Right renal cortex interstitium (tissue), 3 donors: ENCODE results near the gene MFN1. TPM values are rescaled to one million over a fixed set of nuclear protein-coding genes. Genes with fewer than 3 reads are reported as not detected.
"Not testable (repeated sequence)": the region's sequence is repeated elsewhere in the genome, so short reads cannot be mapped to it uniquely, and the experiment has no call there.

ENCODE experiments used
- DNase-seq, 3 donors: peaks; one replicate each; pipeline ENCODE4 v3.0.0-alpha.2; 2013; ENCODE audit warnings: low read depth in 3 of 3, low spot score in 2 of 3
- polyA plus RNA-seq, 3 donors: library from polyadenylated mRNA; unstranded; fragments of 120-200 nt; gene quantifications; one replicate each; pipeline ENCODE4 v1.2.1, GENCODE V29; 2013; ENCODE audit not compliant: insufficient read length in 3 of 3

Gene MFN1
- polyA plus RNA-seq = 10 to 100 TPM; 63.1 to 78.1 (median 77.3) TPM

DNA sequence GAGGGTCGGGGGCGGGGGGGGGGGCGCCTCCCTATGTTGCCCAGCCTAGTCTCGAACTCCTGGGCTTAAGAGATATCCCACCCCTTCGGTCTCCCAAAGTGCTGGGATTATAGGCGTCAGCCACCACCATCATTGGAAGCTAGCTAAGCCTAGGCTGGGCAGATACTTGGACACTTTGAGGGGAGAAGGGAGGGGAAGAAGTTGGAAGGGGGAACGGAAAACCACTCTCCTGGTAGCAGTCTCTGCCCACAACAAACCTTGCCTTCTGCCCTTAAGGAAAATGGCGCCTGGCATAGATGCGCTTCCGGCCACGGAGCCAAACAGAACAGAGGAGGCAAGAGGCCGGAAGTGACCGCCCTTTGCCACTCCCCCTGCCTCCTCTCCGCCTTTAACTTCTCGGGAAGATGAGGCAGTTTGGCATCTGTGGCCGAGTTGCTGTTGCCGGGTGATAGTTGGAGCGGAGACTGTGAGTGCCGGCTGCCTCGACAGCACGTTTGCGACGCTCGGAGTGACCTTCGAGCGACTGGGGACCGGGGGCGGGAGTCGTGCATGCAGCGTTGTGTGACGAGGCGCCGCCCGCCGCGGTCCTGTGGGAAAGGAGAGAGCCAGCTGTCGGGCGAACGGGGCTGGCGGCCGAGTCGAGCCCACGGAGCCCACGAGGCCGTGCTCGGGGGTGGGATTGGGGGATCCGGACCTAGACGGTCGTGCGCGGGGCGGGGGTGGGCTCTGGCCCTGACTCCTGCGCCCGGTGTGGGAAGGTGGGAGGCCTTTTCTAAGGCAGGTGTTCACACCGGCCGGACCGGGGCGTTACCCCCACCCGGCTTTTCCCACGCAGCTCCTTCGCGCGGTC, at the start of gene MFN1:
Gene MFN1, plus strand, starts transcription at position 365 of the 850 bp plus-strand sequence. CDS start 1,143 bp downstream, outside the sequence.
- DNase-seq = peak; percentile 93 to 94 (median 94)

DNA sequence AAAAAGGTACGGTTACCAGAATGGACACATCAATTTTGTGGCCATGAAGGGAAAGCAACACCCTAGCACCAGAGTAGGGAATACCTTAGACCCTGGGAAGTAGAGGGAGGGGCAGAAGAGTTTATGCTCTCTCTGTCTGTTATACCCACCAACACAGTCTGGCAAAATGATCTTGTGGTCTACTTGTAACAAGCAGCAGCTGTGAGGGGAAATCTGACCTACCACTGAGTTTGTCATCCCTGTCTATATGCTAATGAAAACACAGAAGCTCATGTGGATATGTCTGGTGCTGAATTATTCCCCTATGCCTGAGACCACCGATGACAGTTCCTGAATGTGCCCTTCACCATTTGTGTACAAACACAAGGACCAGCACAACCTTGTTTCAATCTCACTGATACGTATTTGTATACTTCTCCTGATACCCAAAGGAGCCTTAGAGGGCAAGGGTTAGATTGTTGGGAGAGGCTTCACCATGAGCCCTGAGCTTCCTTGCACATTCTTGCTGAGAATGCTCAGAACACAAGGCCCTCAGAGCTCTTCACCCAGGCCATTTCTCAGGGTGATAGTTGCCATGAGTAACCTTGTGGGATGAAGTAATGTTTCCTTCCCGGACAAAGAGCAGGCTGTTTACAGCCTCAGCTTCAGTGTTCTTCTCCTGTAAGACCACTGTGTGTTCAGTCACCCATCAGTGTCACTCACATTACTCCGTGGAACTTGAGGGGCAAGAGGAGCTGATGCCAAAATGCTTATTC, 49.4 kb upstream of the MFN1 start:
- DNase-seq = no peak

DNA sequence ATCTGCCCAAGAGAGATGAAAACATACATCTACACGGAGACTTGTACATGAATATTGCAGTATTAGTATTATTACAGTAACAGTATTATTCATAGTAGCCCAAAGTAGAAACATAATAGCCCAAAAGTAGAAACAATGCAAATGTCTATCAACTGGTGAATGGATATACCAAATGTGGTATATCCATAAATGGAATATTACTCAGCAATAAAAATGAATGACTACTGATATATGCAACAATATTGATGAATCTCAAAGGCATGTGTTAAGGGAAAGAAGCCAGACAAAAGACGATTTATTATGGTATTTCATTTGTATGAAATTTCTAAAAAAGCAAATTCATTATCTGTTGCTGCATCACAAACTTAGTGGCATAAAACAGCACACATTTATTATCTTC, 48.2 kb upstream of the MFN1 start:
- DNase-seq = no peak

DNA sequence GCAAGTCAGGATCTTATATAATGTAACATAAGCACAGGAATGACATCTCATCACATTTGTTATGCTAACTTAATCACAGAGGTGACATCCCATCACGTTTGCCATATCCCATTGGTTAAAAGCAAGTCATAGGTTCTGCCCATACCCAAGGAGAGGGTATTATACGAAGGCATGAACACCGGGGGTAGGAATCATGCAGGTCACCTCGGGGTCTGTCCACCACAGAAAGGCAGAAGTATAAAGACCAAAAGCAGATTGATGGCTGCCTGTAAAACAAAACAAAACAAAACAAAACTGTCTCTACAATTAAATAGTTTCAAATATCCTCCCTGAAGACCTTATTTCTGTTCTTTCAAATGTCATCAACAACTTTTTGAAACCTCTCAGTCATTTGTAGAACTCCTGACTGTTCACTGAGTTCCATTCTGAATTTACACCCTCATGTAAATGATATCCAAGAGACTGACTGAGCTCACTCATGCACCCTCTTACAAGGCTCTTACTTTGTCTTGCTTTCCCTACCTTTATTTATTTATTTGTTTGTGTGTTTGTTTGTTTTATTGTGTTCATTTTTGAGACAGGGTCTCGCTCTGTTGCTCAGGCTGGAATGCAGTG, 47.4 kb upstream of the MFN1 start:
- DNase-seq = no peak

DNA sequence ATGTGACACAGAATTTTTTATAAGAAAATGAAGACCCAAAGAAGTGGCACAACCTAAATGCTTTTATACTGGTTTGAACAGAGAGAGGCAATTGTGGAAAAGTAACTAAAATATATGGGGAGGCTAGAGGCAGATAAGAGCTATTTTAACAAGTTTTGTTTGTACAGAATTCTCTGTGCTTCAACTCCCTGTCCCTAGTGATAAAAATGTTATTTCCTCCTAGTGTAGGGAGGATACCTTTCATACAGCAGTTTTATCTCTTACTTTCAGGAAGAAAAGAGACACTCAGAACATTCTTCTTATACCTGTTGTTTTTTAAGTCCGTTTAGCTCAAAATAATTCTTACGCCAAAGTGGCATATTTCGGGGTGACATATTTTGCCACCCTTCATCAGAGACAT, 45.9 kb upstream of the MFN1 start:
- no peak for DNase-seq

DNA sequence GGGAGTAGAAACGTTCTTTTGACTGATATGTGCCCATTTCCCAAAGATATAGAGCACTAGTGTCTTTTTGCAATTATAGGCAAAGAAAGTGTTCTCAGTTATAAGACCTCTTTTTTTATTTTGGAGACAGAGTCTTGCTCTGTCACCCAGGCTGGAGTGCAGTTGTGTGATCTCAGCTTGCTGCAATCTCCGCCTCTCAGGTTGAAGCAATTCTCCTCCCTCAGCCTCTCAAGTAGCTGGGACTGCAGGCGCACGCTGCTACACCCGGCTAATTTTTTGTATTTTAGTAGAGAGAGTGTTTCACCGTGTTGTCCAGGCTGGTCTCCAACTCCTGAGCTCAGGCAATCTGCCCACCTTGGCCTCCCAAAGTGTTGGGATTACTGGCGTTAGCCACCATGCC, 45.4 kb upstream of the MFN1 start:
- DNase-seq = no peak

DNA sequence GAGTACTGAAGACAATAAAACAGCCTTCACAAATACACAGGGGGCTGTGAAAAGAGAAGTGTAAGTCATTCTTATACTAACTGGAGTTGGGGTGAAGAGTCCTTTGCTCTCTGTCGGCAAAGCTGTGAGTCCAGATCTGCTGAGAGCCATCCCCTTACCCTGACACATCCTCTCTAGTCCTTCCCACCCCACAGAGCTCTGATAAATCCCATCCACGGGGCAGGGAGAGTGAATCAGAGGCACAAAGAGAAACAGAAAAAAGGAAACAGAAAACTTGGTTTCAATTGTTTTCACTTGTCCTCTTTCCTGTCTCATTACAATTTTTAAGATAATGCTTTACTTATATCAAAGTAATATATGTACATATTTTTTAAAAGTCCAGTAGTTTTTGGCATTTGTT, 42.9 kb upstream of the MFN1 start:
- no peak for DNase-seq

DNA sequence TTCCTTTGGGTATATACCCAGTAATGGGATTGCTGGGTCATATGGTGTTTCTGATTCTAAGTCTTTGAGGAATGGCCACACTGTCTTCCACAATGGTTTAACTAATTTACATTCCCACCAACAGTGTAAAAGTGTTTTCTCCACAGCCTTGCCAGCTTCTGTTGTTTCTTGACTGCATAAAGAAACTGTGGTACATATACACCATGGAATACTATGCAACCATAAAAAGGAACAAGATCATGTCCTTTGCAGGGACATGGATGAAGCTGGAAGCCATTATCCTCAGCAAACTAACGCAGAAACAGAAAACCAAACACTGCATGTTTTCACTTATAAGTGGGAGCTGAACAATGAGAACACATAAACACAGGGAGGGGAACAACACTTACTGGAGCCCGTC, 40.1 kb upstream of the MFN1 start:
- DNase-seq = not testable (repeated sequence)

DNA sequence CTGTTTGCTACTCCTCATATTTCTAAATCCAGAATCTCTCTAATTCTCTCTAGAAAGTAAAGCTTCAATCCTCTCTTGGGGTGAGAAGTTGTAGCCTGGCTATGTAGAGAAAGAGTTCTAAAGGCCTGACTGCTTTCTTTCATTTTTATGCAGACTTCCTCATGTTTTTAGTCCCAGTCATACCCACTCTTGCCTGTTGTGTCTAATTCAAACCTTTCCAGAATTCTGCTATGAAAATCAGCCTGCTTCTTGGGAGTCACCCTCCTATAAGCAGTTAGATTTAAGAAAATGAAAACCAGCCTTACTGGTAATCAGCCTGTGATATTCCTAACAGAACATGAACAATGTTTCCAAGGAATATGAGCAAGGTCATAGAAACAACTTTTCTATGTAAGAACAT, 39.5 kb upstream of the MFN1 start:
- no peak for DNase-seq

DNA sequence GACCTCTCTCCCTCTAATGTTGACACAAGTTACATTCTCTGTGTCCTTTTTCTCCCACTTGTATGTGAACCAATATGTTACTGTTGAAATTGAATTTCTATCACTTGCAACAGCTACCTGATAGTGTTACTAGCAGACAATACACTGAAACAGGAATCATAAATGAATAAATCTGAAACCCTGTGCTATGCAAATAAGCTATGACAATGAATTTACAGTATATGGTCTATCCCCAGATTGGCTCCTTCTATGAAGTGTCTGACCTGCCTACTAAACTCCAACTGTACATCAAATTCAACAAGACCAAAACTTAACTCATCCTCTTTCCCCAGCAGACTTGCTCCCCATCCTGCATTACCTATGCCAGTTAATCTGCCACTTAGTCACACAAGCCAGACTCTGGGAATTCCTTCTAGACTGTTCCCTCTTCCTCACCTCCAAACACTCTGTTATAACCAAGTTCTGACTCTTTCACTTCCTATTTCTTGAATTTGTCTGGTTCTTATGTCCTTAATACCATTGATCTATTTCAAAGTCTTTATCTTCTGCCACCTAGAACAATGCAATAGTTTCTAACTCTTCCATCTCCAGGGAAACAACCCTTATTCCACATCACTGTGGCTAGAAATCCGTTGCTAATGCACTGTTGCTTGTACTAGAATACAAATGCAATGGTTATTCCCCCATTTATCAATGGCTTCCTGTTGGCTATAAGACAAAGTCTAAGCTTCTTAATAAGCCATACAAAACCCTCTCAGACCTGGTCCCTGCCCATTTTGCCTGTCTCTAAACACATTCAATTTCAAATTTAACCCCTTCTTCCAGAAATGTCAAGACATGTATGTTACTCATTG, 38.1 kb upstream of the MFN1 start:
- no peak for DNase-seq

DNA sequence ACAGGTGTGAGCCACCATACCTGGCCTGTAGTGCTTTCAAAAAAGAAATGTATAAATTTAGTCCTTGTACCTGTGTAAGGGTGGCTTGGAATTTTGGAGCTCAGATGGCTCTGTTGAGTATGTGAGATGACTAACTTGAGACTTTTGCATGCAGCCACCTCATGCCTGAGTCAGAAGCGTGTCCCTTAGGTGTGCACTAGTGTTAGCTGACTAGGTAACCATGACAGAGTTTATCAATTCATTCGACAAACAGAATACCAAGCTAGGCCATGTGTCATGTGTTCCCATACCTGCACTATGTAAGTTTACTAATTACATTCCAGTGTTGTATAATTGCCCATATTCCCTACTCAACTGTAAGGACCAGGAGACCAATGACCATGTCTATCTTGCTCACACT, 28.6 kb upstream of the MFN1 start:
- DNase-seq = no peak

DNA sequence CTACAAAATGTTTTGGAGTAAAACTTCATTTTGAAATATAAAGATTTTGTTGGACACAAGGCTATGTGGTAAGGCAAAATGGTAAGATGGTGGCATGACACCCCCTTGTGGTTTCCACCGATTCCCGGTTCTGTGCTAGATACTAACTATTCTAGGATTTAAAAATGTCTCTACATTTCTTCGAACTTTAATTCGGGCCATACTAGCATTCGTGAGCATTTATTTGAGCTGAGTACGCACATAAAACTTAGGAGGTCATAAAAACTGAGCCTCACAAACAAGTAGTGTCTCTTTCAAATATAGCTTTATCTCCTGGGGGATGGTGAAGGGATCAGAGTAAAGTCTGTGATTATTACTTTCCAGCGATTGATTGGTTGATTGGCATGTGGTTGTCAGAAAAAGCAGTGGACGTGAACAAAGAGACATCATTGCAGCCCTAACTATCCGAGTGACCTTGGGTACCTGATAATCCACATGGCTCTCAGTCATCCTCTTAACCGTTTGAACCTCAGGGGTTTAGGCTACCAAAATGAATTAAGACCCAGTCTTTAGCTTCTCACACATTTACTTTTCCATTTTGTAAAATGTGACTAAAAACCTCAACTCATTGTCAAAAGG, 25.7 kb upstream of the MFN1 start:
- no peak for DNase-seq

DNA sequence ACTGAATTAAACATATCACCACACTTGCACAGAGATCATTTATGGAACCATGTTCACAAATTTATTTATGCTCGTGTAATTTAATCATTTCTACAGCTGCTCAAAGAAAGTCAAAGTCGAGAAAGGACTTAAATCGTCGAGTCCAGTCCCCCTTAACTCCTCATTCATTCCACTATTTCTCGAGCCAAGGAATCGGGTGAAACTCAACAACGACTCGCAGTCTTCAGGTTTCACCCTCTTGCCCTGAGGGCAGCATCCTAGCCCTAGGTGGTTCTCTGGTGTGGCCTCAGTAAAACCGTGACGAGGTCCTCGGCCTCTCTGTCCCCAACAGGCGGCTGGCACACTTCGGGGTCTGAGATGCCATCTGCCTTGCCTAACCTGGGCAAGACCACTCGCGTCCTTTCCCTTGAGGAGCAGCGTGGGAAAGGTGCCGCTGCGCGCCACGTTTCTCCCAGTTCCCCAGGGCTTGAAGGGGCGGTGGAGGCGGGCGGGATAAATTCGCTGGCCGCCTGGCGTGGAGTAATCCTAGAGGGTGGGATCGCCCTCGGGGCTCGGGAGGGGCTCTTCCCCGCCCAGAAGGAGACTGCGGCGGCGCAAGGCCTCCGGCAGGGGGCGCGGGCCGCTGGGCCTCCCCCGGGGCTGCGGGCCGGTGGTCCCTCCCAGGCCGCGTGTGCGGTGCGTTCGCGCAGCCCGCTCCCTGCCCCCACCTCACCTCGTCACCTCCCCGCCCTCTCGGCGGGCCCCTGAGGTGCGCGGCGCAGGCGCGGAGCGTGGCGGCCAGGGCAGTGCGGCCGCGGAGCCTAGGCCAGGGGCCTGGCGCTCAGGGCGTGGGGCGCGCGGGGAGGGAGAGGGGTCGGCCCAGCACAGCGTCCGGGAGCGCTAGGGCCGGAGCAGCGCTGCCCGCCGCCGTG, 25.0 kb upstream of the MFN1 start, which contains the start of gene ZNF639:
Gene ZNF639, plus strand, starts transcription at position 746 of the 911 bp plus-strand sequence. CDS start 5,263 bp downstream, outside the sequence.
- peak in 2 of 3 donors; percentile 21 to 52 for DNase-seq

DNA sequence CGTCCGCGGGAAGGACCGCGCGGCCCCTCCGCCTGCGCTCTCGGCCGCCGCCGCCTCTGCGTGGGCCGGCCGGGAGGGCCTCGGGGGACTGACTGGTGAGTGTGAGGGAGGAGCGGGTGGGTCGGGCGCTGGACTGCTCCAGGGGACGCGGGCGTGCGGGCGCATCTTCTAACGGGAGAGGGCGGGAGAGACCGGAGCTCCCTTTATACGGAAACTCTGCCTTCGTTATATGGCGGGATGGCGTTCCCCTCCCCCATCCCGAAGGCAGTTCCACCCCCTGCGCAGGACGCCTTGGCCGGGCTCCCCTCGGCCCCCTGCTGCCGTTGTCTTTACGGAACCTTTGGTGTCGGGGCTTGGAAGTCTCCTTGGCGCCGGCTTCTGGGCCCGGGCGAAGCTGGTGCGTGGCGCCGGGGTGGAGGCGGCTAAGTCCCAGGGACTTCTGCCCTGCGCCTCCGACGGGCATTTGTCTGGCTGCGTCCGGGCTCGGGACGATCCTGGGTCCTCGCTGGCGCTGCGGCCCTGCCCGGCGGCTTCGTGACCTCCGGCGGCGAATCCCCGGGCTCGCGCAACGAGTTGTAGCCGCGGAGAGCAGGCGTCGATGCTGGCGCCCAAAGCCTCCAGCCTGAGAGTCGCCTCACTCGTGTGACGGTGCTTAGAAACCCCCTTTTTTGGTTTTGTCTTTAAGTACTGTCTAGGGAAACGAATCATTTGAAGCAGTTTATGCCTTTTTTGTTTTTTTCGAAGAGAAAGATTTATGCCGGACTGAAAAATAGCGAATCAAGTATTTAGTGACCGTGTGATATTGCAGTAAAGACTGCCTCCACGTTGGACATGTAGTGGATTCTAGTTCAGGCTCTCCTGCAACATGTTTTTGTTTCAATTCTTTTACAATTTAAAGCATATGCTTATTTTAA, 24.1 kb upstream of the MFN1 start:
- peak in 2 of 3 donors; percentile 41 to 44 for DNase-seq

DNA sequence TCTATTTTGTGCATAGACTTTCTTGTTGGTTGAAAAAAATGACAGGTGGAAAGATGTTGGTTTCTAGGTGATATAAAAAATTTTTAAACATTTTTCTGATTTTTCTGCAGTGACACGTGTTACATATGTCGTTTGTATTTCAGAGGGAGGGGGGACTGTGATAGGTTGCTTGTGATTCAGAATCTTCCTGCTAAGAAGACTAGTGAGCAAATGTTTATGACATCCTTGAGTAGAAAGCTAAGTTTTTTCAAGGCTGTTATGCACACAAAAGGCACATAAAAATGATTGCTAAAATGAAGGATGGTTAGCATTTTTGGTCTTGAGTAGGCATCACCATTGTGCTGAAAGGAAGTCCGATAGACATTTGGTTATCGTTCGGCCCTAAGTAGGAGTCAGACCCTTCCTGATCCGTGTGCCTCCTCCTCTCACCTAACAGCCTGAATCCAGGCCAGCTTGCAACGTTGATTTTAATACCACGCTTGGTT, 23.2 kb upstream of the MFN1 start:
- no peak for DNase-seq

DNA sequence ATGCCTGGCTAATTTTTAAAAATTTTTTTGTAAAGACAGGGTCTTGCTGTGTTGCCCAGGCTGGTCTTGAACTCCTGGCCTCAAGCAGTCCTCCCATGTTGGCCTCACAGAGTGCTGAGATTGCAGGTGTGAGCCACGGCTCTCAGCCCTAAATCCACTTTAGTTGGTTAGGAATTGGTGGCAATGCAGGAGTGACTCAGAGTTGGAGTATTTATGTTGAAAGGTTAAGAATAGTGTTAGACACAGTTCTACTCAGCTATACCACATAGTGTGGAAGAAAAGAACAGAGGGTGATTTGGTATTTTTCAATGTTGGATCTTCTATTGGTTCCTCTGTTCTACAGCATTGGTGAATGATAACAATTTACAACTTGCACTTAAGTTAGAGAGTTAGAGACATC, 17.1 kb upstream of the MFN1 start:
- DNase-seq = no peak

DNA sequence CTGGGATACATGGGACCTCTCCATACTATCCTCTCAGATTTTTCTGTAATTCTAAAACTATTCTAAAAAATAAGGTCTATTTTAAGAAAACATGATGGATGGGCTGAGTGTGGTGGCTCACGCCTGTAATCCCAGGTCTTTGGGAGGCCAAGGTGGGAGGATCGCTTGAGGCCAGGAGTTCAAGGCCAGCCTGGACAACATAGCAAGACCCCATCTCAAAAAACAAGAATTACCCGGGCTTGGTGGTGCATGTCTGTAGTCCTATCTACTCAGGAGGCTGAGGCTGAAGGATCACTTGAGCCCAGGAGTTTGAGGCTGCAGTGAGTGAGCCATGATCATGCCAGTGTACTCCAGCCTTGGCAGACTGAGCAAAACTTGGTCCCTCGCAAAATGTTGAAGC, 15.3 kb upstream of the MFN1 start:
- DNase-seq = no peak

DNA sequence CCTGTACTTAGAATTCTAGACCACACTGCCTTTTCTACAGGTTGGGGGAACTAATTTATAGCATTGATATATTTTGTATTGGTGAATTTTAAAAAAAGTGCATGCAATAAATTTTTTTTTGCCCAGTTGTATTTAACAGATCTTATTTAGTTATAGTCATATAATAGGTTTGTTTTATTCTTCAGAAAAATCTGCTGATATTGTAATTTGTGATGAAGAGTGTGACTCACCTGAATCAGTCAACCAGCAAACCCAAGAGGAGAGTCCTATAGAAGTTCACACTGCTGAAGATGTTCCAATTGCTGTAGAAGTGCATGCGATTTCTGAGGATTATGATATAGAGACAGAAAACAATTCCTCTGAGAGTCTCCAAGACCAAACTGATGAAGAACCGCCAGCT, 14.4 kb upstream of the MFN1 start:
- no peak for DNase-seq
